Stomach (tissue), 9 donors: Measurements from ENCODE around the gene RAB17. TPM values are rescaled to one million over a fixed set of nuclear protein-coding genes. Genes with fewer than 3 reads are reported as not detected.

Experiments
- DNase-seq, 2 donors: peaks; one replicate each; pipeline versions ENCODE4 v3.0.0 to v3.0.0-alpha.2; 2013 to 2019
- H3K27ac ChIP-seq, 5 donors: fragments of 200-600 bp in 4 of 5; sonication (generic) in 4 of 5; one replicate each; pipeline ENCODE4 v1.5.1; 2013 to 2019; ENCODE audit warnings: mild to moderate bottlenecking in 1 of 5, moderate library complexity in 1 of 5
- H3K27me3 ChIP-seq, 3 donors: fragments of 200-600 bp; sonication (generic); one replicate each; pipeline ENCODE4 v1.5.1; 2017 to 2019; ENCODE audit warnings: mixed run types in 1 of 3
- H3K36me3 ChIP-seq, 4 donors: fragments of 200-600 bp; sonication (generic); 1 replicate in 3 of 4; 2 replicates in 1 of 4; pipeline ENCODE4 v1.5.1; 2016 to 2019
- H3K4me1 ChIP-seq, 4 donors: fragments of 200-600 bp; sonication (generic); one replicate each; pipeline ENCODE4 v1.5.1; 2016 to 2019
- H3K4me3 ChIP-seq, 4 donors: fragments of 200-600 bp; sonication (generic) in 3 of 4; one replicate each; pipeline ENCODE4 v1.5.1; 2016 to 2019; ENCODE audit warnings: mild to moderate bottlenecking in 1 of 4
- H3K9me3 ChIP-seq, 4 donors: fragments of 200-600 bp; sonication (generic); one replicate each; pipeline ENCODE4 v1.5.1; 2016 to 2019
- EP300 ChIP-seq: sonication (generic); formaldehyde crosslinking; IDR thresholded peaks from one replicate; pipeline ENCODE4 v1.6.1; 2017; ENCODE audit warnings: antibody characterized with exemption
- POLR2A ChIP-seq, 4 donors: fragments of 450-650 bp; IDR thresholded peaks; one replicate each; pipeline ENCODE4 v1.6.1; 2016; ENCODE audit warnings: antibody characterized with exemption in 4 of 4, control low read depth in 2 of 4, mild to moderate bottlenecking in 1 of 4, moderate library complexity in 1 of 4
- POLR2AphosphoS5 ChIP-seq, 3 donors: sonication (generic); formaldehyde crosslinking; IDR thresholded peaks; one replicate each; pipeline ENCODE4 v1.6.1; 2016; ENCODE audit warnings: antibody characterized with exemption in 3 of 3
- WGBS, 5 donors: extraction: QIAGEN DNeasy Blood & Tissue Kit in 3 of 5; methylation state at CpG; one replicate each; pipeline versions ENCODE4 v1.1.5 to v1.1.7; 2013 to 2018; 5-methylcytosine and 5-hydroxymethylcytosine counted together
- intact Hi-C: fragments of 100-400 bp; cut with DNase I; formaldehyde crosslinking; loops from one replicate; pipeline ENCODE4 v1.15.1; 2023; ENCODE audit warnings: low total_unique reads
- polyA plus RNA-seq, 3 donors: library from polyadenylated mRNA; stranded (reverse); fragments of 200-250 nt; gene quantifications; one replicate each; pipeline ENCODE4 v1.2.3, GENCODE V29; 2013
- total RNA-seq, 5 donors: library from RNA; depleted of rRNA; stranded (reverse); fragments of >200 nt; gene quantifications; one replicate each; pipeline versions ENCODE4 v1.1.0 to v1.2.3, GENCODE V29; 2014 to 2016
- TF ChIP-seq, protein P1 (sequence below), 7 experiments: fragments of 450-650 bp in 4 of 7; fragments of 200-600 bp in 3 of 7; sonication (generic) in 3 of 7; IDR thresholded peaks; one replicate each; pipeline ENCODE4 v1.5.1; 2016 to 2019; ENCODE audit warnings: antibody characterized with exemption in 7 of 7, control low read depth in 2 of 7, mild to moderate bottlenecking in 1 of 7
- donor health status: healthy with polysubstance abuse.
- donor health status: Bipolar disorder and iron deficiency.
- donor health status: healthy.

RAB17 gene
- total and polyA plus RNA-seq, 8 donors, result 8.8 to 187 (median 50.8) TPM

DNA sequence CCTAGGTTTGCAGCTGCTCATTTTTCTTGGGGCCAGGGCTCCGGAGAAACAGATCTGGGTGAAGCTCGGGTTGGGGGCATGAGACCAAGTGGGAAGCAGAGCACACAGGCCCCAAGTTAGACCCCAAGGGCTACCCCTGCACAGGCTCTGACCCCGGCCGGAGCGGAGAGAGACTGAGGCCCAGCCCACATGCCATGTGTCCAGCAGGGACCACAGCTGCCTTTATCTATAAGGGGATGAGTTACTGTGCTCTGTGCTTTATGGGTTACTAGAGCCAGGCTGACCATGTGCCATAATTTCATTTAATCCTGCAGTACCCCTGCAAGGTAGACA is 54.5 kb downstream of the RAB17 start:
- no peak for TF ChIP-seq EP300
- TF ChIP-seq, protein P1, sequence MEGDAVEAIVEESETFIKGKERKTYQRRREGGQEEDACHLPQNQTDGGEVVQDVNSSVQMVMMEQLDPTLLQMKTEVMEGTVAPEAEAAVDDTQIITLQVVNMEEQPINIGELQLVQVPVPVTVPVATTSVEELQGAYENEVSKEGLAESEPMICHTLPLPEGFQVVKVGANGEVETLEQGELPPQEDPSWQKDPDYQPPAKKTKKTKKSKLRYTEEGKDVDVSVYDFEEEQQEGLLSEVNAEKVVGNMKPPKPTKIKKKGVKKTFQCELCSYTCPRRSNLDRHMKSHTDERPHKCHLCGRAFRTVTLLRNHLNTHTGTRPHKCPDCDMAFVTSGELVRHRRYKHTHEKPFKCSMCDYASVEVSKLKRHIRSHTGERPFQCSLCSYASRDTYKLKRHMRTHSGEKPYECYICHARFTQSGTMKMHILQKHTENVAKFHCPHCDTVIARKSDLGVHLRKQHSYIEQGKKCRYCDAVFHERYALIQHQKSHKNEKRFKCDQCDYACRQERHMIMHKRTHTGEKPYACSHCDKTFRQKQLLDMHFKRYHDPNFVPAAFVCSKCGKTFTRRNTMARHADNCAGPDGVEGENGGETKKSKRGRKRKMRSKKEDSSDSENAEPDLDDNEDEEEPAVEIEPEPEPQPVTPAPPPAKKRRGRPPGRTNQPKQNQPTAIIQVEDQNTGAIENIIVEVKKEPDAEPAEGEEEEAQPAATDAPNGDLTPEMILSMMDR (IDR thresholded peaks at IDR 0.05), result no peak
- TF ChIP-seq POLR2AphosphoS5 (IDR thresholded peaks at IDR 0.05), result no peak
- TF ChIP-seq POLR2A (IDR thresholded peaks at IDR 0.05), result no peak
- 77 to 93% (median 82%) methylated on average over 4 to 5 of the region's 5 CpGs for WGBS, 5 donors
- intact Hi-C loops, result no loop called here

GRCh38 chr2:237535385-237536082 is 55.0 kb downstream of the RAB17 start:
- TF ChIP-seq, protein P1 (IDR thresholded peaks at IDR 0.05), result no peak
- no peak for TF ChIP-seq POLR2AphosphoS5 (IDR thresholded peaks at IDR 0.05)
- TF ChIP-seq EP300, result no peak
- no peak for TF ChIP-seq POLR2A (IDR thresholded peaks at IDR 0.05)
- H3K27ac ChIP-seq, result no peak overlapping the region
- WGBS, 5 donors, result 72 to 80% (median 75%) methylated on average over 8 of the region's 8 CpGs

More for the DNA sequence above, 54.5 kb downstream of the RAB17 start:
- Histone ChIP-seq H3K4me1 (peaks cover 22 to 39% (median 29%) of the 10 kb centered on the region in 4 donors), H3K27me3 (no peaks in the 10 kb centered on the region), H3K36me3 (peaks cover 8 to 70% (median 48%) of the 10 kb centered on the region in 4 donors), H3K27ac (no peak overlapping the region), H3K4me3 (no peak overlapping the region), H3K9me3 (no peaks in the 10 kb centered on the region)
- no peak for DNase-seq

DNA sequence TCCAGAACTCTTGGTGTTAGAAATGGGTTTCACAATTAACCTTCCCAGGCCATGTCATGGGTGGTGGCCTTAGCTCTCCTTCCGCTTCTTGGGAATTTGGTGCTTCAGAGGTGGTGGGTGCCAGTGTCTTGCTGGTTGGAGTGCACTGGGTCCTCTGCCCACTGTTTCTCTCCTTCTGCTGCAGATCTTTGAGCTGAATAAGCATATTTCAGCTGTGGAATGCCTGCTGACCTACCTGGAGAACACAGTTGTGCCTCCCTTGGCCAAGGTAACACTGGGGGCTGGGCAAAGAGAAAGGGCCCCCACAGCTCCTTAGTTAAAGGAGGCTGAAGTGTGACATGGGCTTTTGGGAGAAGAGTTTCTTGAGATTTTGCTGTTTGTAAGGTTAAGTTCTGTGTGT is 56.2 kb downstream of the RAB17 start:
- TF ChIP-seq POLR2A (IDR thresholded peaks at IDR 0.05), result no peak
- TF ChIP-seq POLR2AphosphoS5 (IDR thresholded peaks at IDR 0.05), result no peak
- no peak for TF ChIP-seq EP300
- TF ChIP-seq, protein P1 (IDR thresholded peaks at IDR 0.05), result no peak
- intact Hi-C loops, result no loop called here
- H3K27me3 ChIP-seq, result no peaks in the 10 kb centered on the region
- no peak for DNase-seq
- peak overlapping the region in 1 of 5 donors; percentile 1 for H3K27ac ChIP-seq
- H3K9me3 ChIP-seq, result no peaks in the 10 kb centered on the region
- WGBS, 5 donors, result 96 to 100% (median 100%) methylated on average over 1 of the region's 1 CpG
- peaks cover 8 to 78% (median 50%) of the 10 kb centered on the region in 4 donors for H3K36me3 ChIP-seq
- H3K4me3 ChIP-seq, result no peak overlapping the region
- peaks cover 6 to 23% (median 12%) of the 10 kb centered on the region in 4 donors for H3K4me1 ChIP-seq

More at GRCh38 chr2:237535385-237536082, 55.0 kb downstream of the RAB17 start:
- intact Hi-C loops, result no loop called here
- no peak for DNase-seq
- H3K27me3 ChIP-seq, result no peaks in the 10 kb centered on the region
- H3K9me3 ChIP-seq, result no peaks in the 10 kb centered on the region
- H3K36me3 ChIP-seq, result peaks cover 8 to 70% (median 48%) of the 10 kb centered on the region in 4 donors
- no peak overlapping the region for H3K4me3 ChIP-seq
- peaks cover 17 to 34% (median 24%) of the 10 kb centered on the region in 4 donors for H3K4me1 ChIP-seq

- peaks cover 10 to 84% (median 54%) of the 10 kb centered on the region in 4 donors for H3K36me3 ChIP-seq
- H3K4me1 ChIP-seq, result peaks cover 0 to 16% (median 6%) of the 10 kb centered on the region in 4 donors
- no peak for TF ChIP-seq POLR2A (IDR thresholded peaks at IDR 0.05)
- TF ChIP-seq, protein P1 (IDR thresholded peaks at IDR 0.05), result no peak
- no peak for TF ChIP-seq POLR2AphosphoS5 (IDR thresholded peaks at IDR 0.05)
- no peak for TF ChIP-seq EP300
- no peak overlapping the region for H3K4me3 ChIP-seq
- H3K27ac ChIP-seq, result no peak overlapping the region
- no peaks in the 10 kb centered on the region for H3K27me3 ChIP-seq
- no peak for DNase-seq
- WGBS, 5 donors, result 82 to 92% (median 83%) methylated on average over 7 of the region's 7 CpGs
- intact Hi-C loops, result no loop called here
- H3K9me3 ChIP-seq, result no peaks in the 10 kb centered on the region
These were observed 56.8 kb downstream of the RAB17 start for GRCh38 chr2:237533668-237534161.
